SU-DHL-6 (cell line): ENCODE data around the gene ARRDC1.
"Not testable (repeated sequence)": the region's sequence is repeated elsewhere in the genome, so short reads cannot be mapped to it uniquely, and the experiment has no call there.

Source experiments
- H2AFZ ChIP-seq: fragments of 200-600 bp; sonication (generic); 2 replicates; pipeline ENCODE4 v1.6.1; 2014; ENCODE audit warnings: low read depth, mild to moderate bottlenecking, moderate library complexity, mixed read lengths, antibody characterized with exemption, low read length; ENCODE audit not compliant: severe bottlenecking
- H3F3A ChIP-seq: fragments of 200-600 bp; shearing (Covaris generic); 2 replicates; pipeline ENCODE4 v1.6.0; 2016; ENCODE audit warnings: antibody characterized with exemption, mild to moderate bottlenecking; ENCODE audit not compliant: insufficient read depth
- H3K27ac ChIP-seq: fragments of 200-600 bp; sonication (generic); 2 replicates; pipeline ENCODE4 v1.5.1; 2016; ENCODE audit warnings: low read depth, mild to moderate bottlenecking, low read length, moderate library complexity, mixed read lengths
- H3K27me3 ChIP-seq: fragments of 200-600 bp; sonication (generic), shearing (Covaris generic); 2 replicates; pipeline ENCODE4 v1.6.0; 2014; ENCODE audit warnings: mild to moderate bottlenecking, low read length
- H3K36me3 ChIP-seq: fragments of 200-600 bp; sonication (generic); 2 replicates; pipeline ENCODE4 v1.6.1; 2014; ENCODE audit warnings: mild to moderate bottlenecking, low read length, mixed read lengths
- H3K4me2 ChIP-seq: fragments of 300-600, 200-600 bp; shearing (Covaris generic), sonication (generic); 2 replicates; pipeline ENCODE4 v1.6.0; 2014; ENCODE audit warnings: low read length, low read depth, mild to moderate bottlenecking; ENCODE audit not compliant: poor library complexity, severe bottlenecking
- H3K4me3 ChIP-seq: fragments of 200-600 bp; sonication (generic); 2 replicates; pipeline ENCODE4 v1.5.1; 2014; ENCODE audit warnings: antibody characterized with exemption, low read length, mild to moderate bottlenecking, mixed read lengths; ENCODE audit not compliant: insufficient read depth, poor library complexity, severe bottlenecking
- H3K79me2 ChIP-seq: fragments of 200-600 bp; sonication (generic); 2 replicates; pipeline ENCODE4 v1.6.1; 2014; ENCODE audit warnings: mild to moderate bottlenecking, low read length, moderate library complexity; ENCODE audit not compliant: insufficient read depth
- H3K9ac ChIP-seq: fragments of 200-600 bp; sonication (generic); 2 replicates; pipeline ENCODE4 v1.7.0; 2014; ENCODE audit warnings: mild to moderate bottlenecking, low read length
- H3K9me2 ChIP-seq: fragments of 200-600 bp; sonication (generic); replicated peaks from 2 replicates; pipeline ENCODE4 v1.6.1; 2014; ENCODE audit warnings: low read length; ENCODE audit not compliant: insufficient read depth
- H3K9me3 ChIP-seq: fragments of 200-600 bp; sonication (generic); 2 replicates; pipeline ENCODE4 v1.6.1; 2014; ENCODE audit warnings: low read length, mixed read lengths; ENCODE audit not compliant: insufficient read depth
- H4K20me1 ChIP-seq: fragments of 200-600 bp; sonication (generic); 2 replicates; pipeline ENCODE4 v1.6.1; 2014; ENCODE audit warnings: low read depth, mild to moderate bottlenecking, antibody characterized with exemption, low read length, moderate library complexity, mixed read lengths
- EZH2phosphoT487 ChIP-seq: fragments of 200-600 bp; sonication (generic), shearing (Covaris generic); conservative IDR thresholded peaks from 2 replicates; pipeline ENCODE4 v1.6.1; 2018; ENCODE audit warnings: mild to moderate bottlenecking, antibody characterized with exemption, low read length, moderate library complexity, mixed read lengths
- TF ChIP-seq, protein P1 (sequence below): fragments of 200-600 bp; sonication (generic); IDR thresholded peaks from one replicate; pipeline ENCODE4 v1.5.1; 2017; ENCODE audit warnings: antibody characterized with exemption, mild to moderate bottlenecking, low read length, moderate library complexity; ENCODE audit not compliant: insufficient read depth, poor library complexity, severe bottlenecking

ARRDC1 gene

DNA sequence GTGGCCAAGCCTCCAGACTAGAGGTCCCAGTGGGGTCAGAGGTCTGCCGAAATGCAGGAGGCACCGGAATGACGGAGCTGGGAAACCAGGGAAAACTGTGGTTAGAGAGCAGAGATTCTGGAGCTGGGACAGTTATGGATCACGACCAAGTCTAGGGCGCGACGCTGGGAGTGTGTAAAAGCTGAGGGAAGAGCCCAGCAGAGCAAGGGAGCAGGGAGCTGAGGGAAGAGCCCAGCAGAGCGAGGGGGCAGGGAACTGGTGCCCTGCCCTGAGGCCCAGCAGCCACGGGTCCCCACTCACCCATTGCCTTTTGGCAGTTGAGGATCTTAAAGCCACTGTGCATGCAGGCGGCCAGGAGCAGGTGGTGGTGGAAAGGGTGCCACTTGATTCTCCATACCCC lies 41.4 kb upstream of the ARRDC1 start:
- no peaks in the 10 kb centered on the region for H3K79me2 ChIP-seq
- no peaks in the 10 kb centered on the region for H4K20me1 ChIP-seq
- no peak overlapping the region for H2AFZ ChIP-seq
- no peak for TF ChIP-seq EZH2phosphoT487
- H3K36me3 ChIP-seq = no peaks in the 10 kb centered on the region
- no peaks in the 10 kb centered on the region for H3K9me2 ChIP-seq
- H3K27ac ChIP-seq = no peak overlapping the region
- no peaks in the 10 kb centered on the region for H3K9me3 ChIP-seq
- H3K9ac ChIP-seq = no peak overlapping the region
- H3K27me3 ChIP-seq = no peaks in the 10 kb centered on the region
- H3K4me3 ChIP-seq = no peak overlapping the region
- no peaks in the 10 kb centered on the region for H3F3A ChIP-seq
- H3K4me2 ChIP-seq = no peak overlapping the region

GRCh38 chr9:137564817-137565411 lies 40.6 kb upstream of the ARRDC1 start:
- no peak overlapping the region for H3K9ac ChIP-seq
- no peak overlapping the region for H3K27ac ChIP-seq
- no peak overlapping the region for H3K4me2 ChIP-seq
- TF ChIP-seq, protein P1, sequence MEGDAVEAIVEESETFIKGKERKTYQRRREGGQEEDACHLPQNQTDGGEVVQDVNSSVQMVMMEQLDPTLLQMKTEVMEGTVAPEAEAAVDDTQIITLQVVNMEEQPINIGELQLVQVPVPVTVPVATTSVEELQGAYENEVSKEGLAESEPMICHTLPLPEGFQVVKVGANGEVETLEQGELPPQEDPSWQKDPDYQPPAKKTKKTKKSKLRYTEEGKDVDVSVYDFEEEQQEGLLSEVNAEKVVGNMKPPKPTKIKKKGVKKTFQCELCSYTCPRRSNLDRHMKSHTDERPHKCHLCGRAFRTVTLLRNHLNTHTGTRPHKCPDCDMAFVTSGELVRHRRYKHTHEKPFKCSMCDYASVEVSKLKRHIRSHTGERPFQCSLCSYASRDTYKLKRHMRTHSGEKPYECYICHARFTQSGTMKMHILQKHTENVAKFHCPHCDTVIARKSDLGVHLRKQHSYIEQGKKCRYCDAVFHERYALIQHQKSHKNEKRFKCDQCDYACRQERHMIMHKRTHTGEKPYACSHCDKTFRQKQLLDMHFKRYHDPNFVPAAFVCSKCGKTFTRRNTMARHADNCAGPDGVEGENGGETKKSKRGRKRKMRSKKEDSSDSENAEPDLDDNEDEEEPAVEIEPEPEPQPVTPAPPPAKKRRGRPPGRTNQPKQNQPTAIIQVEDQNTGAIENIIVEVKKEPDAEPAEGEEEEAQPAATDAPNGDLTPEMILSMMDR = no peak
- no peak for TF ChIP-seq EZH2phosphoT487
- no peaks in the 10 kb centered on the region for H3K79me2 ChIP-seq
- no peak overlapping the region for H3K4me3 ChIP-seq
- H2AFZ ChIP-seq = no peak overlapping the region
- no peaks in the 10 kb centered on the region for H3F3A ChIP-seq
- H3K9me3 ChIP-seq = no peaks in the 10 kb centered on the region
- no peaks in the 10 kb centered on the region for H4K20me1 ChIP-seq
- no peaks in the 10 kb centered on the region for H3K36me3 ChIP-seq
- H3K9me2 ChIP-seq = no peaks in the 10 kb centered on the region
- H3K27me3 ChIP-seq = no peaks in the 10 kb centered on the region

DNA sequence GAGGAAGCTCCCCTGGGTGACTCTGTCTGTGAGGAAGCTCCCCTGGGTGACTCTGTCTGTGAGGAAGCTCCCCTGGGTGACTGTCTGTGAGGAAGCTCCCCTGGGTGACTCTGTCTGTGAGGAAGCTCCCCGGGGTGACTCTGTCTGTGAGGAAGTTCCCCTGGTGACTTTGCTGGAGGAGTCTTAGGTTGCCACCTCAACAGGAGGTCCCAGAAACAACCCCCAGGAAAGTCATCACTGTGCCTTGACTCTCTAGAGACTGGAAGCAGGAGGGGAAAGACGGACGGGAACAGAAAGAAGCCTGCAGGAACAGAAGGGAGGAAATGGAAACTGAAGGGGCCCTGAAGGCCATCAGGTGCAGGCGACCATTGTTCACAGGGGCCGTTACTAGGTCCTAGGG lies 37.0 kb upstream of the ARRDC1 start:
- not testable (repeated sequence) for H2AFZ ChIP-seq, H3K9ac ChIP-seq, H3K79me2 ChIP-seq, H3K4me3 ChIP-seq, H3K36me3 ChIP-seq, H3K27ac ChIP-seq, H3K9me2 ChIP-seq, H3K27me3 ChIP-seq, H3K4me2 ChIP-seq, H3F3A ChIP-seq, H4K20me1 ChIP-seq, H3K9me3 ChIP-seq

DNA sequence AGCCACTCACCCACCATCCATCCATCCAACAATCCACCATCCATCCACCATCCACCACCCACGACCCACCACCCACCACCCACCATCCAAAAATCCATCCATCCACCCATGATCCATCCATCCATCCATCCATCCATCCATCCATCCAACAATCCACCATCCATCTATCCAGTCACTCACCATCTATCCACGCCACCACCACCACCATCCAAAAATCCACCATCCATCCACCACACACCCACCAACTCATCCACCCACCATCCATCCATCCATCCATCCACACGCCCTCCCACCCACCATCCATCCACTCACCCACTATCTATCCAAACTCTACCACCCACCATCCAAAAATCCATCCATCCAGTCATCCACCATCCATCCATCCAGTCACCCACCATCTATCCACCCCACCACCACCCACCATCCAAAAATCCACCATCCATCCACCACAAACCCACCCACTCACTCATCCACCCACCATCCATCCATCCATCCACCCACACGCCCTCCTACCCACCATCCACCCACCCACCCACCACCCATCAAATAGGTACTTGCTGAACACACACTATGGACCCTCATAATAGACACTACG lies 35.8 kb upstream of the ARRDC1 start:
- H3K9me3 ChIP-seq = no peaks in the 10 kb centered on the region
- H3K9ac ChIP-seq = no peak overlapping the region
- no peaks in the 10 kb centered on the region for H3F3A ChIP-seq
- H3K4me3 ChIP-seq = no peak overlapping the region
- H3K27me3 ChIP-seq = no peaks in the 10 kb centered on the region
- TF ChIP-seq, protein P1 = no peak
- no peak for TF ChIP-seq EZH2phosphoT487
- no peak overlapping the region for H2AFZ ChIP-seq
- no peaks in the 10 kb centered on the region for H4K20me1 ChIP-seq
- no peaks in the 10 kb centered on the region for H3K9me2 ChIP-seq
- H3K36me3 ChIP-seq = peaks cover 7% of the 10 kb centered on the region; the same call in 1 of the 2 replicates
- H3K27ac ChIP-seq = no peak overlapping the region
- H3K4me2 ChIP-seq = no peak overlapping the region
- H3K79me2 ChIP-seq = 0 out of 2 replicates have a peak, but pooled peaks cover 4% of the 10 kb centered on the region
